ENCODE data around the gene LRRC10.

DNA sequence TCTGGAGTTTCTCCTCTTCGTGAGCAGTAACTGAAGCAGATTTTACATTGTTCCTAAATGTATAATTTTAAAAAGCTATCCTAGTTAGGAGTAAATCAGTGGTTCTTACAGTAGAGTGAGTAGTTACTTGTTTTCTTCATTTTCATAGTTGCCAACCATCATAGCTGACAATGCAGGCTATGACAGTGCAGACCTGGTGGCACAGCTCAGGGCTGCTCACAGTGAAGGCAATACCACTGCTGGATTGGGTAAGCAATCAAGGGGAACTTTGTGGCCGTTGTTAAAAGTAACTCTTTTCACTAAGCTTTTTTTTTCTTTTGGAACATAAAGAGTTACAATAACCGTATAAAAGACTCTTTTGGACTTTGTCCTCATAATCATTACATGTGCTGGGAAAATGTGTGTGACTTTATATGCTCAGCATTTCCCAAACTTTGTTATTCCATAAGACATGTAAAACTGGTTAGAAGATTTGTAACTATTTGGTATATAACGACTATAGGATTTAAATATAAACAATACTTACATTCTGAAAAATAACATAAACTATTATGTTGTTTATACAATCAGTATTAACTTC is 12.4 kb downstream of the LRRC10 start:
- TF ChIP-seq, protein P1, sequence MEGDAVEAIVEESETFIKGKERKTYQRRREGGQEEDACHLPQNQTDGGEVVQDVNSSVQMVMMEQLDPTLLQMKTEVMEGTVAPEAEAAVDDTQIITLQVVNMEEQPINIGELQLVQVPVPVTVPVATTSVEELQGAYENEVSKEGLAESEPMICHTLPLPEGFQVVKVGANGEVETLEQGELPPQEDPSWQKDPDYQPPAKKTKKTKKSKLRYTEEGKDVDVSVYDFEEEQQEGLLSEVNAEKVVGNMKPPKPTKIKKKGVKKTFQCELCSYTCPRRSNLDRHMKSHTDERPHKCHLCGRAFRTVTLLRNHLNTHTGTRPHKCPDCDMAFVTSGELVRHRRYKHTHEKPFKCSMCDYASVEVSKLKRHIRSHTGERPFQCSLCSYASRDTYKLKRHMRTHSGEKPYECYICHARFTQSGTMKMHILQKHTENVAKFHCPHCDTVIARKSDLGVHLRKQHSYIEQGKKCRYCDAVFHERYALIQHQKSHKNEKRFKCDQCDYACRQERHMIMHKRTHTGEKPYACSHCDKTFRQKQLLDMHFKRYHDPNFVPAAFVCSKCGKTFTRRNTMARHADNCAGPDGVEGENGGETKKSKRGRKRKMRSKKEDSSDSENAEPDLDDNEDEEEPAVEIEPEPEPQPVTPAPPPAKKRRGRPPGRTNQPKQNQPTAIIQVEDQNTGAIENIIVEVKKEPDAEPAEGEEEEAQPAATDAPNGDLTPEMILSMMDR (IDR thresholded peaks at IDR 0.05; ENCODE audit: low read length) = no peak
- TF ChIP-seq EZH2 (IDR thresholded peaks at IDR 0.05; ENCODE audit: borderline replicate concordance, low read length) = no peak

All from OCI-LY1 (cell line).